SK-N-SH (cell line): Measurements from ENCODE around the gene CTNNA3. TPM values are rescaled to one million over a fixed set of nuclear protein-coding genes. Genes with fewer than 3 reads are reported as not detected.

Experiments used
- CTCF ChIA-PET: fragments of 300-600, 350-600 bp; formaldehyde crosslinking; extraction: SDS; loops from one replicate; lab custom pipeline; 2021; lab: Yijun Ruan, JAX
- POLR2A ChIA-PET: fragments of 350-600 bp; sonication (Branson Sonifier 250); formaldehyde crosslinking; extraction: SDS; loops from one replicate; lab custom pipeline; 2020; ENCODE audit warnings: antibody characterized with exemption, inconsistent platforms; lab: Yijun Ruan, JAX
- DNase-seq: peaks from one replicate; pipeline ENCODE4 v3.0.0; 2012
- H2AFZ ChIP-seq: fragments of 200-600 bp; sonication (generic); 2 replicates; pipeline ENCODE4 v1.8.1; 2016; ENCODE audit warnings: antibody characterized with exemption, mild to moderate bottlenecking, low read depth
- H3F3A ChIP-seq: fragments of 200-600 bp; sonication (generic); replicated peaks from 2 replicates; pipeline ENCODE3; 2016; ENCODE audit warnings: antibody characterized with exemption, mild to moderate bottlenecking; ENCODE audit not compliant: insufficient read depth
- H3K27ac ChIP-seq, 2 experiments: fragments of 200-500 bp in 1 of 2; fragments of 200-600 bp in 1 of 2; sonication (Bioruptor generic) in 1 of 2; sonication (generic), shearing (Covaris generic) in 1 of 2; 2 replicates each; pipeline versions ENCODE4 v1.5.1 to v1.6.1; 2014 to 2016; ENCODE audit warnings: low read depth in 2 of 2, inconsistent platforms in 1 of 2, low read length in 1 of 2, mild to moderate bottlenecking in 1 of 2, mixed read lengths in 1 of 2
- H3K27me3 ChIP-seq: fragments of 200-600 bp; sonication (generic), shearing (Covaris generic); 2 replicates; pipeline ENCODE4 v1.6.1; 2016; ENCODE audit warnings: mixed run types; ENCODE audit not compliant: insufficient read depth
- H3K36me3 ChIP-seq, 2 experiments: fragments of 200-500 bp in 1 of 2; fragments of 200-600 bp in 1 of 2; sonication (Bioruptor generic) in 1 of 2; sonication (generic) in 1 of 2; replicated peaks in 1 of 2; 2 replicates each; pipeline versions ENCODE3 to v1.5.1; 2014 to 2016; ENCODE audit warnings: low read length in 1 of 2, mild to moderate bottlenecking in 1 of 2; ENCODE audit not compliant: insufficient read depth in 2 of 2, control insufficient read depth in 1 of 2
- H3K4me1 ChIP-seq, 2 experiments: fragments of 200-500 bp in 1 of 2; fragments of 200-600 bp in 1 of 2; sonication (Bioruptor generic) in 1 of 2; sonication (generic), shearing (Covaris generic) in 1 of 2; 2 replicates each; pipeline versions ENCODE4 v1.5.1 to v1.6.1; 2014 to 2016; ENCODE audit warnings: low read depth in 1 of 2, low read length in 1 of 2, mixed run types in 1 of 2; ENCODE audit not compliant: insufficient read depth in 2 of 2, control insufficient read depth in 1 of 2
- H3K4me2 ChIP-seq: fragments of 200-600 bp; sonication (generic), shearing (Covaris generic); 2 replicates; pipeline ENCODE4 v1.6.1; 2017; ENCODE audit warnings: mixed run types
- H3K4me3 ChIP-seq, 2 experiments: fragments of 200-500 bp in 1 of 2; fragments of 200-600 bp in 1 of 2; sonication (Bioruptor generic) in 1 of 2; sonication (generic), shearing (Covaris generic) in 1 of 2; 2 replicates each; pipeline versions ENCODE4 v1.5.1 to v1.8.1; 2014 to 2016; ENCODE audit warnings: low read depth in 2 of 2, inconsistent platforms in 1 of 2, low read length in 1 of 2, mild to moderate bottlenecking in 1 of 2, mixed read lengths in 1 of 2, moderate library complexity in 1 of 2
- H3K79me2 ChIP-seq: fragments of 200-600 bp; sonication (generic); 2 replicates; pipeline ENCODE4 v1.8.1; 2017; ENCODE audit warnings: mild to moderate bottlenecking; ENCODE audit not compliant: insufficient read depth
- H3K9ac ChIP-seq: fragments of 200-600 bp; sonication (generic); 2 replicates; pipeline ENCODE4 v1.6.1; 2017; ENCODE audit warnings: mixed run types
- H3K9me2 ChIP-seq: fragments of 200-600 bp; sonication (generic); 2 replicates; pipeline ENCODE4 v1.6.1; 2017; ENCODE audit warnings: mixed run types
- H3K9me3 ChIP-seq: fragments of 200-600 bp; sonication (generic); 2 replicates; pipeline ENCODE4 v1.6.1; 2017; ENCODE audit warnings: mixed run types, mild to moderate bottlenecking, moderate library complexity
- H4K20me1 ChIP-seq: fragments of 200-600 bp; sonication (generic); 2 replicates; pipeline ENCODE4 v1.6.1; 2017; ENCODE audit warnings: mild to moderate bottlenecking, mixed run types; ENCODE audit not compliant: insufficient read depth
- ELF1 ChIP-seq: IDR thresholded peaks from 2 replicates; pipeline ENCODE4 v1.4.0; 2012
- EZH2phosphoT487 ChIP-seq: fragments of 200-600 bp; sonication (generic); IDR thresholded peaks from 2 replicates; pipeline ENCODE4 v1.6.1; 2017; ENCODE audit warnings: low read depth, mixed run types, mild to moderate bottlenecking, antibody characterized with exemption, moderate library complexity, borderline replicate concordance
- FOSL2 ChIP-seq: IDR thresholded peaks from 2 replicates; pipeline ENCODE4 v1.4.0; 2012; ENCODE audit warnings: low read depth, mild to moderate bottlenecking, moderate library complexity, borderline replicate concordance
- FOXJ3 ChIP-seq: sonication (generic); formaldehyde crosslinking; IDR thresholded peaks from 2 replicates; pipeline ENCODE4 v1.5.1; 2020; ENCODE audit warnings: mild to moderate bottlenecking, missing genetic modification reagents
- GATA2 ChIP-seq: sonication (generic); formaldehyde crosslinking; IDR thresholded peaks from 2 replicates; pipeline ENCODE4 v1.5.0; 2020; ENCODE audit warnings: mild to moderate bottlenecking, missing genetic modification reagents
- JUND ChIP-seq: IDR thresholded peaks from 2 replicates; pipeline ENCODE4 v1.4.0; 2012
- MEF2A ChIP-seq: IDR thresholded peaks from 2 replicates; pipeline ENCODE4 v1.4.0; 2012; ENCODE audit warnings: low read depth, borderline replicate concordance
- MXI1 ChIP-seq: IDR thresholded peaks from 2 replicates; pipeline ENCODE4 v1.6.1; 2012; ENCODE audit warnings: mild to moderate bottlenecking, low read depth, low read length, improper control_type of control experiment
- NRF1 ChIP-seq: IDR thresholded peaks from 2 replicates; pipeline ENCODE4 v1.6.1; 2012; ENCODE audit warnings: low read depth, mild to moderate bottlenecking, low read length
- RAD21 ChIP-seq: IDR thresholded peaks from 2 replicates; pipeline ENCODE4 v1.6.1; 2012; ENCODE audit warnings: mild to moderate bottlenecking, low read length
- RCOR1 ChIP-seq: fragments of 150-350 bp; IDR thresholded peaks from 2 replicates; pipeline ENCODE4 v1.6.1; 2017; ENCODE audit warnings: antibody characterized with exemption, low read length
- RXRA ChIP-seq: IDR thresholded peaks from 2 replicates; pipeline ENCODE4 v1.4.0; 2012; ENCODE audit warnings: low read depth, mild to moderate bottlenecking, borderline replicate concordance
- SIN3A ChIP-seq: IDR thresholded peaks from 2 replicates; pipeline ENCODE4 v1.6.1; 2012; ENCODE audit warnings: low read depth, mild to moderate bottlenecking, low read length, moderate library complexity, borderline replicate concordance
- SMC3 ChIP-seq: IDR thresholded peaks from 2 replicates; pipeline ENCODE4 v1.6.1; 2012; ENCODE audit warnings: low read depth, low read length, improper control_type of control experiment
- TCF12 ChIP-seq: IDR thresholded peaks from 2 replicates; pipeline ENCODE4 v1.4.0; 2012
- TEAD4 ChIP-seq: IDR thresholded peaks from 2 replicates; pipeline ENCODE4 v1.4.0; 2012; ENCODE audit warnings: mild to moderate bottlenecking, borderline replicate concordance; ENCODE audit not compliant: insufficient read depth
- YY1 ChIP-seq: IDR thresholded peaks from 2 replicates; pipeline ENCODE4 v1.4.0; 2012; ENCODE audit warnings: low read depth, mild to moderate bottlenecking
- WGBS: methylation state at CpG from one replicate; pipeline ENCODE4 v1.1.6; 2017; ENCODE audit warnings: low lambda C conversion rate; 5-methylcytosine and 5-hydroxymethylcytosine counted together
- polyA plus RNA-seq, 3 experiments: library from polyadenylated mRNA; depleted of rRNA; stranded (reverse); fragments of >200 nt; gene quantifications; 2 replicates each; pipeline ENCODE4 v1.2.3, GENCODE V29; 2012
- TF ChIP-seq, protein P1 (sequence below): fragments of 200-600 bp; sonication (generic); IDR thresholded peaks from 2 replicates; pipeline ENCODE4 v1.6.1; 2017; ENCODE audit warnings: antibody characterized with exemption, mild to moderate bottlenecking, moderate library complexity
- TF ChIP-seq, protein P2 (sequence below): fragments of 150-350 bp; IDR thresholded peaks from 2 replicates; pipeline ENCODE4 v1.6.1; 2016; ENCODE audit warnings: mild to moderate bottlenecking, low read depth, low read length
- TF ChIP-seq, protein P3 (sequence below): IDR thresholded peaks from 2 replicates; pipeline ENCODE4; 2012

CTNNA3 gene
- polyA plus RNA-seq, 1 of the 3 experiments (the other 2 are of a cell fraction): not detected

DNA sequence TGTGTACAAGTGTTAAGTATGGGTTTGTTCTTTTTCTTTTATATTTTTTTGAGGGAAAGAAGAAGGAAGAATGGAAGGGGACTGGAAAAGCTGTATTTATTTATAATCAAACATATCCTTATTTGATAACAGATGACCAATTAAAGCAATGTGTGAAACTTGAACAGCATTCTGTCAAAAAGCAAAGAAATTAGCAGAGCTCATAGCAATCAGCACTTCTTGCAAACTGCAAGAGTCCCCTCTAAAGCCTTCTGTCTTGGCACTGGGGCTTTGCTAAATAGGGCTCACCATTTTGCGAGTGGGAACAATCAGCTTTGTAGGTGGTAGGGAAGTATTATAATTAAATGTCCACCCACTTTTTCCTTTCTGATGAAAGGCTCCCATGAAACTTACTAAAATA is 935.1 kb downstream of the CTNNA3 start:
- Histone ChIP-seq H2AFZ (no peak overlapping the region), H3K27ac (no peak overlapping the region), H3K79me2 (no peaks in the 10 kb centered on the region), H4K20me1 (no peaks in the 10 kb centered on the region), H3K27me3 (peaks cover 9% of the 10 kb centered on the region), H3K4me2 (no peak overlapping the region), H3K9ac (no peak overlapping the region), H3K4me3 (no peak overlapping the region), H3K36me3 (no peaks in the 10 kb centered on the region), H3K9me2 (no peaks in the 10 kb centered on the region), H3K9me3 (no peaks in the 10 kb centered on the region), H3K4me1 (no peaks in the 10 kb centered on the region), H3F3A (no peaks in the 10 kb centered on the region)
- DNase-seq: no peak
- TF ChIP-seq TEAD4 (no peak), SMC3 (no peak), ELF1 (no peak), SIN3A (no peak), RXRA (no peak)
- TF ChIP-seq, protein P1, sequence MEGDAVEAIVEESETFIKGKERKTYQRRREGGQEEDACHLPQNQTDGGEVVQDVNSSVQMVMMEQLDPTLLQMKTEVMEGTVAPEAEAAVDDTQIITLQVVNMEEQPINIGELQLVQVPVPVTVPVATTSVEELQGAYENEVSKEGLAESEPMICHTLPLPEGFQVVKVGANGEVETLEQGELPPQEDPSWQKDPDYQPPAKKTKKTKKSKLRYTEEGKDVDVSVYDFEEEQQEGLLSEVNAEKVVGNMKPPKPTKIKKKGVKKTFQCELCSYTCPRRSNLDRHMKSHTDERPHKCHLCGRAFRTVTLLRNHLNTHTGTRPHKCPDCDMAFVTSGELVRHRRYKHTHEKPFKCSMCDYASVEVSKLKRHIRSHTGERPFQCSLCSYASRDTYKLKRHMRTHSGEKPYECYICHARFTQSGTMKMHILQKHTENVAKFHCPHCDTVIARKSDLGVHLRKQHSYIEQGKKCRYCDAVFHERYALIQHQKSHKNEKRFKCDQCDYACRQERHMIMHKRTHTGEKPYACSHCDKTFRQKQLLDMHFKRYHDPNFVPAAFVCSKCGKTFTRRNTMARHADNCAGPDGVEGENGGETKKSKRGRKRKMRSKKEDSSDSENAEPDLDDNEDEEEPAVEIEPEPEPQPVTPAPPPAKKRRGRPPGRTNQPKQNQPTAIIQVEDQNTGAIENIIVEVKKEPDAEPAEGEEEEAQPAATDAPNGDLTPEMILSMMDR: no peak
- ChIA-PET CTCF (no interaction called here), POLR2A (no interaction called here)
- 4% methylated on average over 1 of the region's 1 CpG for WGBS

DNA sequence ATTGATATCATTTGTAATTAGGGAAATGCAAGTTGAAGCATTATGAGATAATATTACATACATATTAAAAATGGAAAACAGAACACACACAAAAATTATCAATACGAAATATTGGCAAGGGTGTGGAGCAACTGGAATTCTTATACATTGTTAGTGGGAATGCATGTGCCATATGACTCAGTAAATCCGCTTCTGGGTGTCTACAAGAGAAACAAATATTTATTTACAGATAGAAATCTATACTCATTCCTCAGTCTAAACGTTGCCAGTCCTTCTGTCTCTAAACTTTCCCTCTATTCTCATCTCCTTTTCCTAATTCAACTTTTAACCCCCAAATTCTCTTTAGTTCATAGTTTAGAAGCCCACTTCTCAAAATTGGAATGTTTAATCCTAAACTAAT is 940.5 kb downstream of the CTNNA3 start:
- H3K9me3 ChIP-seq: no peaks in the 10 kb centered on the region
- TF ChIP-seq RAD21 (no peak), TEAD4 (no peak), MEF2A (no peak), MXI1 (no peak), RXRA (no peak), GATA2 (no peak), EZH2phosphoT487 (no peak), YY1 (no peak), RCOR1 (no peak), TCF12 (no peak), JUND (no peak), FOXJ3 (CRISPR knock-in tag) (no peak), SIN3A (no peak), ELF1 (no peak), NRF1 (no peak), FOSL2 (no peak), SMC3 (no peak)
- TF ChIP-seq, protein P2, sequence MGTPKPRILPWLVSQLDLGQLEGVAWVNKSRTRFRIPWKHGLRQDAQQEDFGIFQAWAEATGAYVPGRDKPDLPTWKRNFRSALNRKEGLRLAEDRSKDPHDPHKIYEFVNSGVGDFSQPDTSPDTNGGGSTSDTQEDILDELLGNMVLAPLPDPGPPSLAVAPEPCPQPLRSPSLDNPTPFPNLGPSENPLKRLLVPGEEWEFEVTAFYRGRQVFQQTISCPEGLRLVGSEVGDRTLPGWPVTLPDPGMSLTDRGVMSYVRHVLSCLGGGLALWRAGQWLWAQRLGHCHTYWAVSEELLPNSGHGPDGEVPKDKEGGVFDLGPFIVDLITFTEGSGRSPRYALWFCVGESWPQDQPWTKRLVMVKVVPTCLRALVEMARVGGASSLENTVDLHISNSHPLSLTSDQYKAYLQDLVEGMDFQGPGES: no peak
- TF ChIP-seq, protein P3, sequence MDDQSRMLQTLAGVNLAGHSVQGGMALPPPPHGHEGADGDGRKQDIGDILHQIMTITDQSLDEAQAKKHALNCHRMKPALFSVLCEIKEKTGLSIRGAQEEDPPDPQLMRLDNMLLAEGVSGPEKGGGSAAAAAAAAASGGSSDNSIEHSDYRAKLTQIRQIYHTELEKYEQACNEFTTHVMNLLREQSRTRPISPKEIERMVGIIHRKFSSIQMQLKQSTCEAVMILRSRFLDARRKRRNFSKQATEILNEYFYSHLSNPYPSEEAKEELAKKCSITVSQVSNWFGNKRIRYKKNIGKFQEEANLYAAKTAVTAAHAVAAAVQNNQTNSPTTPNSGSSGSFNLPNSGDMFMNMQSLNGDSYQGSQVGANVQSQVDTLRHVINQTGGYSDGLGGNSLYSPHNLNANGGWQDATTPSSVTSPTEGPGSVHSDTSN: no peak
- TF ChIP-seq, all 33 proteins: peak for 0
- DNase-seq: no peak
- H3K4me1 ChIP-seq: no peaks in the 10 kb centered on the region
- no peaks in the 10 kb centered on the region for H3K9me2 ChIP-seq
- POLR2A ChIA-PET: no interaction called here
- H3K79me2 ChIP-seq: no peaks in the 10 kb centered on the region
- H3K4me2 ChIP-seq: no peak overlapping the region
- H2AFZ ChIP-seq: no peak overlapping the region
- H3F3A ChIP-seq: no peaks in the 10 kb centered on the region
- no peaks in the 10 kb centered on the region for H4K20me1 ChIP-seq
- CTCF ChIA-PET: no interaction called here
- no peak overlapping the region for H3K27ac ChIP-seq
- no peak overlapping the region for H3K9ac ChIP-seq
- no peaks in the 10 kb centered on the region; the same call in 1 of the 2 replicates for H3K27me3 ChIP-seq
- H3K4me3 ChIP-seq: no peak overlapping the region
- 3% methylated on average over 3 of the region's 3 CpGs for WGBS
- H3K36me3 ChIP-seq: no peaks in the 10 kb centered on the region
